Fibroblast of skin of abdomen (primary cell): Measurements from ENCODE around the gene SF3A2.

Experiments used
- DNase-seq: peaks from one replicate; pipeline ENCODE4 v3.0.0-alpha.2; 2013

SF3A2 gene

DNA sequence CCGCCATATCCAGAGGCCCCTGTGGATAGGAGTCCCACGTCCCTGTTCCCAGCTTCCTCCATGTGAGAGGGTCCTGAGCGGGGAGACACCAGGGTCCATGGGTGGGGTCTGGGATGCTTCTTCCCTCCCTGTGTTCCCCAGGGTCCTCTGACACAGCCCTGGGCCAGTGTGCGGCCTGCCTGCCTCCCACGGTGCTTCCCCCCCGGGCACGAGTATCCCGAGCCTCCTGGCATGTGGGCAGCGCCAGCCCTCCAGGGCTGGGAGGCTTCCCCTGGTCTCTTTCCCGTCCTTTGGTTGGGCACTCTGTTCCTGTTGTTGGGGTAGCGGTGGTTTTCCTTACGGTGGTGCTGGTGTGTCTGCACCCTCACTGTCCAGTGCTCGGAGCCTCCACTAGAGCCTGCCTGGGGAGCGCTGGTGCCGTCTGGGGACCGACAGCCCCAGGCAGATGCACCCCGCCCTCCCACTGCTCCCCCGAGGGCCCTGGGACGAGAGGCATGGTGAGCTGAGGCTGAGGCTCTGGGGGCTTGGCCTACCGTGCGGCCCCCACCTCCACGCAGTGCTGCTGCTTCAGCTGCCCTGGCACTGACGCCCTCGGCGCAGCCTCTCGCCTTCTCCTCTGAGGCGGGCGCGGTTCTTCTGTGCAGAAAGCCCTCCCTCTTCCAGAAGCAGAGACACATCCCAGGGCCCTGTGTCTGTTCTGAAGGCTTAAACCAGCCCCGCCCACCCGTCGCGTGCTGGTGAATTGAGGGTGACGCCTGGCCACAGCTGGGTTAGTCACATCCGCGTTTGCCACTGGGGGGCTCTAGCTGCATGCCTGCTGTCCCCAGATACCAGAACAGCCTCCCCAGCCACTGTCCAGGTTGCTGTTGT is 28.4 kb upstream of the SF3A2 start:
- DNase-seq: peak; percentile 71

DNA sequence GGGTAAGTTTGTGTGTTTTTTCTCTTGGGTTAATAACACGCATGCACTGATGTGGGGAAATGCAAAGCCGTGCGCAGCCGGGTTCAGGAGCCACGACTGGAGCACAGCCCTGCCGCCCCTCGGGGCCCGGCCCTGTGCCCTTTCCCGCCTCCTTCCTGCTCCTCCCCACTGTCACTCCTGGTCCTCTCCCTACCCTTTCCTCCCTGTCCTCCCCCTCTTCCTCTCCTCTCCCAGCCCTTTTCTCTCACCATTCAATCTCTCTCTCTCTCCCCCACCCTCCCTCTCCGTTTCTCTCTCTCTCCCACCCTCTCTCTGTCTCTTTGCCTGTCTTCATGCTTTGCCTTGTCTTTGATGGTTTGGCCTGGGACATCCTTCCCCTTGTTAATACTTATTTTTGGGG is 27.6 kb upstream of the SF3A2 start:
- DNase-seq: no peak

DNA sequence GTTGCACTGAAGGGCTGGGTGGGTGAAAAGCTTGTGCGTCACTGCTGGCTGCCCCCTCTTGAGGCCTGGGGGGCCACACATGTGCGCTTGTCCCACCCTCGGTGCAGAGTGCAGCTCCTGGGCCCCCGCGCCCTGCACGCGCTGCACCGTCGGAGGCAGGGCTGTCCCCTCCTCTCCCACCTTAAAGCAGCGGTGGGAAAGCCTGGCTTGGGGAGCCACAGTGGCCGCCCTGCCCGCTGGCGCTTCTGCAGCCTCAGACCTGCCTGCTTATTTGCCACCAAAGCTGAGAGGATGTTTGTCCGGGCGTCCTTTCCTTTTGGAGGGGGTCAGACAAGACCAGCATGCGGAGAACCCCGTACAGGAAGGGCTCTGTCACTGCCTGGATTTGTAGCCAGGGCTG is 27.2 kb upstream of the SF3A2 start:
- DNase-seq: no peak

DNA sequence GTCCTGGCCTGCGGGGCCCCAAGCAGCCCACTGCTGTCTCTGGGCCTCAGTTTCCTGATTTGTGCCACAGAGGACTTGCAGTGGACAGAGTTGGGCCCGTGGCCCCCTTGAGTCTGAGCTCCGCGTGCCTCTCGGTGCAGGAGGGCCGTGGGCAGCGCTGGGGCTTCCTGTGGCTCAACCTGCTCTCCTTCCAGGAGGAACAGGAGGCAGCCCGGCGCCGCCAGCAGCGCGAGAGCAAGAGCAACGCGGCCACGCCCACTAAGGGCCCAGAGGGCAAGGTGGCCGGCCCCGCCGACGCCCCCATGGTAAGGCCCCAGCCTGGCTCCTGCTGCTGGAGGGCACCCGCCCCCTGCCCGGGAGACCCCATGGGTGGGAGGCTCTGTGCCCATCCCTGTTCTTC is 26.4 kb upstream of the SF3A2 start:
- DNase-seq: no peak

DNA sequence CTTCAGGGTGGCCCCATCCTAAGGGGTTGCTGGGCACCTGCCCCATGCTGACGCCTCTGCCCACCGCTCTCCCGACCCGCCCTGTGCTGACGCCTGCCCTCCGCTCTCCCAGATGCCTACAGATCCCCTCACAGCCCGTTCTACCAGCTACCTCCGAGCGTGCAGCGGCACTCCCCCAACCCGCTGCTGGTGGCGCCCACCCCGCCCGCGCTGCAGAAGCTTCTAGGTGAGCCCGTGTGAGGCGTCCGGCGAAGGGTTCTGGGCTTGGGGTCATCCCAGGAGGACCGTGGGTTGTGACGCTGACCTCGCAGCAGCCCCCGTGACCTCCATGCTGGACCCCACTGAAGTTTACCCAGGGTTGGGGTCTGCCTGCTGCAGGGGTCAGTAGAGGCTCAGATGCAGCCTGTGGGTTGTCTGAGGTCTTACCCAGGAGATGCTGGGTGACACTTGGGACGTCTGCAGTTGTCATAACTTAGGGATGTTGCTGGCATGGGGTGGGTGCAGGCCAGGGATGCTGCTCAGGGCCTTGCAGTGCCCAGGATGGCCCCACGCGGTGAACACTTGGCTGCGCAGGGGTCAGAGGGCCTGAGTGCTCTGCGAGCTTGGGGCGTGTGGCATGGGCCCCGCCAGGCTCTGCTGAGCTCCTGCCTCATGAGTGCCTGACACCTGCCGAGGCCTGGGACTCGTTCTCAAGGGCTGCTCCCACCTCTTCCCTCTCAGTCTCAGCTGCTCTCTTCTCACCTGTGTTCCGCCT is 25.5 kb upstream of the SF3A2 start:
- DNase-seq: no peak

DNA sequence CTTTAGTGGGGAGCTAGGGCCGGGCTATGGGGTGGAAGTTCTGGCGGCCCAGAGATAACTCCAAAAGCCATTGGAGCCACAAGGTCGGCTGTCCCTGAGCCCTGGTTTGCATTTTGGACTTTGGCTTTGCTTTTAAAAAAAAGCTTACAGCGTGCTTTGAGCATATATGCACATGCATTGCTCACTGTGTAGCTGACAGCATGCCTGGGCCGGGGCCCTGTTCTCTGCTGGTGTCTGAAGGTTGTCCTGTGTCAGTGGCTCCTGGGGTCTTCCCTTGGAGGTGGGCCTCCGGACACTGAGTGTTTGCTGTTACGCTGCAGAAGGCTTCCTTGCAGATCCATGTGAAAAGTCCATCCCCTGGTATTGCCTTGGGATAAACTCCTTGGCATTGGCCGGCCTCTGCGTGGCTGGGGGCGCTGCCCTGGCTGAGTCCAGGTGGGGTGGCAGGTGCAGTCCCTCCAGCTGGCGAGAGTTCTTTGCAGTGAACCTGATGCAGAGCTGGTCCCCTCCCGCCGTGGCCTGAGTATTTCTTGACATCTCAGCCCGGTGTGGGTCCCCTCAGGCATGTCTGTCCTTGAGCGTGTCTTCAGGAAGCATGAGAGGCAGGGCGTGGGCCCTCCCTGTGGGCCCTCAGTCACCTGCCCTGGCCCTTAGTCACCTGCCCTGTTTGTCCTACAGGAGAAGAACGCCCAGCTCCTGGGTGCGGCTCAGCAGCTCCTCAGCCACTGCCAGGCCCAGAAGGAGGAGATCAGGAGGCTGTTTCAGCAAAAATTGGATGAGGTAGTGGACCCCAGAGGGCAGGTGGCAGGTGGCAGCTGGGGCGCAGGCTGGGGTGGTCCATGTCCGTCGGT is 23.5 kb upstream of the SF3A2 start:
- no peak for DNase-seq

DNA sequence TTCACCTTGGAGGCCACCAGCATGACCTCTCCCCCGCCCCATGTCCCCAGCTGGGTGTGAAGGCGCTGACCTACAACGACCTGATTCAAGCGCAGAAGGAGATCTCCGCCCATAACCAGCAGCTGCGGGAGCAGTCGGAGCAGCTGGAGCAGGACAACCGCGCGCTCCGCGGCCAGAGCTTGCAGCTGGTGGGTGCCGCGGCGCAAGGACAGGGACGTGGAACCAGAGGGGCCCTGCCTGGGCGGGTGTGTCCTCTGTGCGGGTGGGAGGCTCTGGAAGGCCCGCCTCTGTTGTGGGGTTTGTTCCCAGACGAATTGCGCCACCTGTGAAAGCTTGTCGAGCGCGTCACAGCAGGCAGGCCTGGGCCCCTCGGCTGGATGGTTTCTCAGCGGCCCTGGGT is 22.8 kb upstream of the SF3A2 start:
- DNase-seq: no peak

DNA sequence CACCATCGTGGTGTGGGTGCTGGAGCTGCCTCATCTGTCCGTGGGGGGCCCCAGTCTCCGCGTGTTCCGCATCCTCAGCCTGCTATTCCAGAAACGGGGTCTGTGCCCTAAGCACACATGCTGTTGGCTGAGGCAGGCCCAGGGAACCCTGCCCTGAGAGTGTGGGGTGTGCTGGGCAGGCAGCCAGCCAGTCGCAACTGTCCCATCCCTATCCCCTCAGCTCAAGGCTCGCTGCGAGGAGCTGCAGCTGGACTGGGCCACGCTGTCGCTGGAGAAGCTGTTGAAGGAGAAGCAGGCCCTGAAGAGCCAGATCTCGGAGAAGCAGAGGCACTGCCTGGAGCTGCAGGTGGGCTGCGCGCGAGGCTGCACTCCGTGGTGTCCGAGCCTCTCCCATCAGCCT is 22.4 kb upstream of the SF3A2 start:
- DNase-seq: no peak

DNA sequence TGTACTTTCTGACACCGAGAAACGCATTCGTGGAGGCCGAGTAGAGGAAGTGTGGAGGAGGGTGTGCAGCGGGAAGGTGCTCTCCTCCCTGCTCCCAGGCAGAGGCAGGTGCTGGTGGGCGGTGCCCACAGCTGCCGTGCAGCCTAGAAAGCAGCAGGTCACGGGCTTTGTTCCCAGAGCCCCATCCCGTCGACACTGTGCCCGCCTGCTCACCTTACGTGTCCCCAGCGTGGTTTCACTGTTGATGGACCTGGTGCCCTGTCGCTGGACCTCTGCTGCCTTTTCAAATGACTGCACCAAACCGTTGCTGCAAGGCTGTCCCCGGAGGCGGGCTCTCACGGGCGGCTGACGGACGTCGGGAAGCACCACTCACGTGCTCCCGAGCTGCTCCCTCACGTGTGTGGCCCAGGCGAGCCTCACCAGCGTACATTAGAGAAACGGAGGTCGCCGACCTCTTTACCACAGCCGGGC is 21.3 kb upstream of the SF3A2 start:
- no peak for DNase-seq

DNA sequence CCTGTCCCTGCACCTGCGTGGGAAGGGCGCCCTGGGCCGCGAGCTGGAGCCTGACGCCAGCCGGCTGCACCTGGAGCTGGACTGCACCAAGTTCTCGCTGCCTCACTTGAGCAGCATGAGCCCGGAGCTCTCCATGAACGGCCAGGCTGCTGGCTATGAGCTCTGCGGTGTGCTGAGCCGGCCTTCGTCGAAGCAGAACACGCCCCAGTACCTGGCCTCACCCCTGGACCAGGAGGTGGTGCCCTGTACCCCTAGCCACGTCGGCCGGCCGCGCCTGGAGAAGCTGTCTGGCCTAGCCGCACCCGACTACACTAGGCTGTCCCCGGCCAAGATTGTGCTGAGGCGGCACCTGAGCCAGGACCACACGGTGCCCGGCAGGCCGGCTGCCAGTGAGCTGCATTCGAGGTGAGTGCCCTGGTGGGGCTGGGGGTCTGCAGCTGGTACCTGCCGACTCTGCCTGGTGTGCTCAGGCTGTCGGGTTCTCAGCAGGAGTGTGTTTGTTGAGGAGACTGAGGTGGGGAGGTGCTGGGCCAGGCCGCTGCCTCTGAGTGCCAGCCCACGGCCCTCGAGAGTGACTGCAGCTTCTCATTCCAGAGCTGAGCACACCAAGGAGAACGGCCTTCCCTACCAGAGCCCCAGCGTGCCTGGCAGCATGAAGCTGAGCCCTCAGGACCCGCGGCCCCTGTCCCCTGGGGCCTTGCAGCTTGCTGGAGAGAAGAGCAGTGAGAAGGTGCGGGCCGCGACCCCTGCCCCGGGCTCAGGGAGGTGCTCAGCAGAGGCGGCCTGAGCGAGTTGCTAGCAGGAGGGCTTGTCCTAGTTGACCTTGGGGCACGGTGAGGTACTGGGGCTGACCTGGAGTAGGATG is 20.0 kb upstream of the SF3A2 start:
- DNase-seq: no peak

DNA sequence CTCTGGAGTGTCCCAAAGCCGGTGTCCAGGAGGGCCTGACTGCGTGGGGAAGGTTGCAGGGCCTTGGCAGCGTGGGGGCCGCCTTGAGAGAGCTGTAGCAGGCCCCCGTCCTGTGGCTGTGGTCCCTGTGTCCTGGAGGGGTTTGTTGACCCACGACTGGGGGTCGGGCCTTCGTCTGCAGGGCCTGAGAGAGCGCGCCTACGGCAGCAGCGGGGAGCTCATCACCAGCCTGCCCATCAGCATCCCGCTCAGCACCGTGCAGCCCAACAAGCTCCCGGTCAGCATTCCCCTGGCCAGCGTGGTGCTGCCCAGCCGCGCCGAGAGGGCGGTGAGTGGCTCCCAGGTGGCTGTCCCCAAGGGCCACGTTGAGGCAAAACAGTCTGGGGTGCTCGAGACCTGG is 19.0 kb upstream of the SF3A2 start:
- DNase-seq: no peak

DNA sequence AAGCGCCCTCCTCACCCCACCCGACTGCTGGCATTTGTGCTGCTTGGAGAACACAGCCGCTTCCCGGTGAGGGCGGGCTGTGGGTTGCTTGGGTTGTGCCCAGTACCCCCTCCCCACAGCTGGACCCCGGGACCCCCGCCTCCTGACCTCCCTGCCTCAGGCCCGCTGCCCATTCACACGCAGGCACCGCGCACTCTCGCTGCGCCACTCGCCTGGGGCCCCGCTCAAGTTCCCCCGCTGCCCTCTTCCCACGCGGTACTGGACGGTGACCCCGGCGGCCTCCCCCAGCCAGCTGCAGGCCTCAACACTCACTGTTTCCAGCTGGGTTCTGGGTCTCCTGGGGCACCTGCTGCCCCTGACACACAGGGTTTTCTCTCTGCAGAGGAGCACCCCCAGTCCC is 16.9 kb upstream of the SF3A2 start:
- DNase-seq: no peak

DNA sequence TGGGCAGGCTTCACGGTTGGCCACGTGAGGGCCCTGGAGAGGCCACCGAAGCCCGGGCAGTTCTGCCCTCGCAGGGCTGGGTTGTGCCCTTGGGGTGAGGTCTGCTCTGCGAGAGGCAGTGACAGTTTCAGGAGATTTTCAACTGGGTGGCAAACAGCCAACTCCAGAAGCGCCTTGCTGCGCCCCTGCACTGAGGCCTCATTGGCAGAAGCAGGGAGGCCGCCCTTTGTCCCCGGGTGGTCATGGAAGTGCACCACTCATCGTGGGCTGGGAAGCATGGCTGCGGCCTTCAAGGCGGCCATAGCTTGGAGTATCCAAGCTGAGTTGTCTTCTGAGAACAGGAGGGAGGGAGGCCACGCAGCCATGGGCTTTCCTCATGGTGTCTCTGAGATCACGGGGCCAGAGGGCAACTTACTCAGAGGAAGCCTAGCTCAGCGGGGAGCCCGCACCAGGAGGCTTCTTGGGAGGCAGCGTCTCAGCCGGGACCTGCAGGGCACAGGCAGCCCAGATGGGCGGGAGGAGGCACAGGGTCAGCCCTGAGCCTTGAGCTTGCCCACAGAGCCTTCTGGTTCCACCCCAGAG is 15.3 kb upstream of the SF3A2 start:
- no peak for DNase-seq

DNA sequence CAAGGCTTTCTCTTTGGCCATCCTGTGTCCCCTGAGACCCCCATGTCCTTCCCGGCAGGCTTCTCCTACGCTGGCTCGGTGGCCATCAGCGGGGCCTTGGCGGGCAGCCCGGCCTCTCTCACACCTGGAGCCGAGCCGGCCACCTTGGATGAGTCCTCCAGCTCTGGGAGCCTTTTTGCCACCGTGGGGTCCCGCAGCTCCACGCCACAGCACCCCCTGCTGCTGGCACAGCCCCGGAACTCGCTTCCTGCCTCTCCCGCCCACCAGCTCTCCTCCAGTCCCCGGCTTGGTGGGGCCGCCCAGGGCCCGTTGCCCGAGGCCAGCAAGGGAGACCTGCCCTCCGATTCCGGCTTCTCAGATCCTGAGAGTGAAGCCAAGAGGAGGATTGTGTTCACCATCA is 14.7 kb upstream of the SF3A2 start:
- no peak for DNase-seq

DNA sequence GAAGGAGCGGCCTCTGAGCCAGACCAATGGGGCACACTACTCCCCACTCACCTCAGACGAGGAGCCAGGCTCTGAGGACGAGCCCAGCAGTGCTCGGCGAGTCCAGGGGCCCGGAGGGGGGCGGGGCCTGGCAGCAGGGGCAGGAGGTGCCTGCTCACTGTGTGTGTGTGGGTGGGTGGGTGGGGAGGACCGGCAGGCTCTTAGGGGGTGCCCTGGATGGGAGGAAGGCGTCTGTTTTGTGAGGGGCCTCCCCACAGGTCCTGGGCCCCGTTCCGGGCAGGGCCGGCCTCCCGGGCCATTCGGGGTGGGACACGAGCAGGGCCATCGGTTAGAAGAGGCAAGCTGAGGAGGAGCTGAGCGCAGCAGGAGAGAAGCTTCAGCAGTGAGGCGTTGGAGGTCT is 13.2 kb upstream of the SF3A2 start:
- no peak for DNase-seq

DNA sequence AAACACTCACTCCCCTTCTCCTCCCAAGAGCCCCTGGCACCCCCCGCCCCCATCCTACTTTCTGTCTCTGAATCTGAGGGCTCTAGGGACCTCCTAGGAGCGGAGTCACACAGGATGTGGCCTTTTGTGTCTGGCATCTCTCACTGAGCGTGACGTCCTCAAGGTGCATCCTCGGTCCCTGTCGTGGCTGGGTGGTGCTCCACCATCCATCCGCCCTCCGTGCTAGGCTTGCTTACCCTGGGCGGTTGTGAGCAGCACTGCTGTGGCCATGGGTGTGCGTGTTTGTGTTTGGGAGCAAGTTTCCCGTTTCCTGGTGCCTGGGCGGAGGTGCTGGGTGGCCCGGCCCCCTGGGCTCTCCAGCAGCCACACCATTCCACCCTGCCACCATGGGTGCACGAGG is 12.7 kb upstream of the SF3A2 start:
- no peak for DNase-seq

DNA sequence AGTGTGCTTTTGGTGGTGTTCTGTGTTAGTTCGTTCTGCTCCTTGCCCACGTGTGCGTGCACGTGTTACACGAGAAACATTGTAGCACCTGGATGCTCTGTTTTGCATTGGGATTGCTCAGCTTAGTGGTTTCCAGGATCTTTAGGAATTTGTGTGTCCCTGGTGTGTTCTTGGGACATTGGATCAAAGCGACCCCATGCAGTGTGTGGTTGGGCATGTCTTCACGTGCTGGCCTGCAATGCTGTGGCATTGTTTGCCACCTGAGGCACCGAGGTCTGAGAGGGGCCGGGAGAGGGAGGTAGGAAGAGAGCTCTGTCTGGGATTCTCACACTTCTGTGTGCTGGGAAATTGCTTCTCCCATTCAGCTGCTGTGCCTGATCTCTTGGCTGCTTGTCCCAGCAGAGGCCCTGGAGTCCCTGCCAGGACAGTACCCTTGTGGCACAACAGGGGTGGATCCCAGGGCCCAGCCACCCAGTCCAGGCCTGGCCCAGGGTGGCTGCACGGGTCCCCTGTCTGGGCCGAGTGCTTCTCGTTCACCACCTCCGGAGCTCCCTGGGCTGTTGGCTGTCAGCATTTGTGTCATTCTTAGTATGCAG is 11.8 kb upstream of the SF3A2 start:
- DNase-seq: no peak

DNA sequence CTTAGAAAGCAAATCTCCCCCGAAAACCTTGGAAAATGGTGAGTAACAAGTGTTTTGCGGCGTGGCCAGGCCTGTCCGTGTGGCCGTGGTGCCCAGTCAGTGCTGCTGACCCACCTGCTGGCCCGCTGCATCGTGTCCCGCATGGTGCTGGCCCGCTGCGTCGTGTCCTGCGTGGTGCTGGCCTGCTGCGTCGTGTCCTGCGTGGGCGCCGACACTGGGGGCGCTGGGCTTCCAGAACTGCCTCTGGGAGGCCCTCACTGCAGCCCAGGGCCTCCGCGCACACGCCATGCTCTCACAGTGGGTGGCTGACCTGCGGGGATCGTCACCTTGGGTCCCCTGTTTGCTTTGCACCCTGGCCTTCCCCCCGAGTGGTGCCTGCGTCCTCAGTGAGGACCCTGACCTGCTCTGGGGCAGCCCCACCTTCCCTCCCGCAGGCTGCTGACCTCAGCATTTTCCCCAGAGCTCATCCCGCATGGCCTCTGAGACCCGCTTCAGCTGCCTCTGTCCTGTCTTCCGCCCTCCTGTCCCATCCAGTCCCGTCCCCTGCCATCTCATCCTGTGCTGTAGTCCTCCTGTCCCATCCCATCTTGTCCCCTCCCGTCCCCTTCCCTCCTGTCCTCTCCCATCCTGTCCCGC is 11.1 kb upstream of the SF3A2 start:
- DNase-seq: no peak

DNA sequence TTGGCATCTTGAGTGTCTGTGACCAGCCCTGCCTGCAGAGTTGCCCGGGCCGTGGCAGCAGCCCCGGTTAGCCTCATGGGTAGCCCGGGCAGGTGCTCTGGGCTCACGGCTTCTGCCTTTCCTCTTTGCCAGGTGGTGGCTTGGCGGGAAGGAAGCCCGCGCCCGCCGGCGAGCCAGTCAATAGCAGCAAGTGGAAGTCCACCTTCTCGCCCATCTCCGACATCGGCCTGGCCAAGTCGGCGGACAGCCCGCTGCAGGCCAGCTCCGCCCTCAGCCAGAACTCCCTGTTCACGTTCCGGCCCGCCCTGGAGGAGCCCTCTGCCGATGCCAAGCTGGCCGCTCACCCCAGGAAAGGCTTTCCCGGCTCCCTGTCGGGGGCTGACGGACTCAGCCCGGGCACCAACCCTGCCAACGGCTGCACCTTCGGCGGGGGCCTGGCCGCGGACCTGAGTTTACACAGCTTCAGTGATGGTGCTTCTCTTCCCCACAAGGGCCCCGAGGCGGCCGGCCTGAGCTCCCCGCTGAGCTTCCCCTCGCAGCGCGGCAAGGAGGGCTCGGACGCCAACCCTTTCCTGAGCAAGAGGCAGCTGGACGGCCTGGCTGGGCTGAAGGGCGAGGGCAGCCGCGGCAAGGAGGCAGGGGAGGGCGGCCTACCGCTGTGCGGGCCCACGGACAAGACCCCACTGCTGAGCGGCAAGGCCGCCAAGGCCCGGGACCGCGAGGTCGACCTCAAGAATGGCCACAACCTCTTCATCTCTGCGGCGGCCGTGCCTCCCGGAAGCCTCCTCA is 10.4 kb upstream of the SF3A2 start:
- no peak for DNase-seq

DNA sequence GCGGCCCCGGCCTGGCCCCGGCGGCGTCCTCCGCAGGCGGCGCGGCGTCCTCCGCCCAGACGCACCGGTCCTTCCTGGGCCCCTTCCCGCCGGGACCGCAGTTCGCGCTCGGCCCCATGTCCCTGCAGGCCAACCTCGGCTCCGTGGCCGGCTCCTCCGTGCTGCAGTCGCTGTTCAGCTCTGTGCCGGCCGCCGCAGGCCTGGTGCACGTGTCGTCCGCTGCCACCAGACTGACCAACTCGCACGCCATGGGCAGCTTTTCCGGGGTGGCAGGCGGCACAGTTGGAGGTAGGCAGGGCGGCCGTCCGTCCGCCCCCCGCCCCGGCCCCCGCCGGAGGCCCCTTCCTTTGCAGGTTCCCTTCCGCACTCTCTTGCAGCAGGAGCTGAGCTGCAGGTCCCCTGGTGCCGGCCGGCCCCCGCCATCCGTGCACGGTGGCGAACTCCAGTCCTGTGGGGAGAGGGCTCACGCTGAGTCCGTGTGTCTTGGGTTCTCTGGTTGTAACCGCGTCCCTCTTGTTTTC is 9.7 kb upstream of the SF3A2 start:
- DNase-seq: no peak
